Measurements from ENCODE around the gene FNIP2.

The FNIP2 gene

GRCh38 chr4:158762553-158762952 is 6.3 kb upstream of the FNIP2 start:
- DNase-seq (ENCODE audit: low spot score) = no peak

- DNase-seq (ENCODE audit: low spot score) = no peak
Measured at GRCh38 chr4:158763462-158763861, 5.4 kb upstream of the FNIP2 start.

DNA sequence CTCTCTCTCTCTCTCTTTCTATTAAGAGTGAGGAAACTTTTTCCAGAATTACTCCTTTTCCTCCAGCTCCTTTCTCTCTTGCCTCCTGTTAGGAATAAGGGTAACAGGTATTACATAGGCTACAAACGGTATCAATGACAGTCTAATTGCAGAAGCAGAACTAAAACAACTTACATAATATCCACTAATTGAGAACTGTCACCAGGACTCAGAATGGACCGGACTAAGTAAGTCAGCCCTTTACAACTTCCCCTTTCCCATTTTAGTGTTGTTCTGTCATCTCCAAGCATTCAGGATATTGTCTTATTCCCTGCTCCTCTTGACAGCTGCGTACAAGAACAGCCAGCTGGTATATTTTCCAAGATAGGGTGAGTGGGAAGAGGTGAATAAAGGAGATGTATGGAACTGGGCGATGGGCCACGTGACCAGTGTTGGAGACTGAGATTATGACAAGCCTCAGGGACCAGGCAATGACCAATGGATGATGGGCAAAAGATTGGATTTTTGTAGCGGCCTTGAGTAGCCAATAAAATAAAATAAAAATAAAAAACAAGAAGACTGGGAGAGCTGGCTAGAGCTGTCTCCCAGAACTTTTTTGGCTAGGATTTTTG is 2.3 kb upstream of the FNIP2 start:
- DNase-seq (ENCODE audit: low spot score) = no peak

GRCh38 chr4:158767451-158767850 is 1.4 kb upstream of the FNIP2 start:
- DNase-seq (ENCODE audit: low spot score) = no peak

- DNase-seq (ENCODE audit: low spot score) = no peak
Measured at GRCh38 chr4:158769175-158769921, 522 bp downstream of the FNIP2 start.

- no peak for DNase-seq (ENCODE audit: low spot score)
Measured at GRCh38 chr4:158770671-158771070, 1.8 kb downstream of the FNIP2 start.

GRCh38 chr4:158771776-158772175 is 3.0 kb downstream of the FNIP2 start:
- no peak for DNase-seq (ENCODE audit: low spot score)

DNA sequence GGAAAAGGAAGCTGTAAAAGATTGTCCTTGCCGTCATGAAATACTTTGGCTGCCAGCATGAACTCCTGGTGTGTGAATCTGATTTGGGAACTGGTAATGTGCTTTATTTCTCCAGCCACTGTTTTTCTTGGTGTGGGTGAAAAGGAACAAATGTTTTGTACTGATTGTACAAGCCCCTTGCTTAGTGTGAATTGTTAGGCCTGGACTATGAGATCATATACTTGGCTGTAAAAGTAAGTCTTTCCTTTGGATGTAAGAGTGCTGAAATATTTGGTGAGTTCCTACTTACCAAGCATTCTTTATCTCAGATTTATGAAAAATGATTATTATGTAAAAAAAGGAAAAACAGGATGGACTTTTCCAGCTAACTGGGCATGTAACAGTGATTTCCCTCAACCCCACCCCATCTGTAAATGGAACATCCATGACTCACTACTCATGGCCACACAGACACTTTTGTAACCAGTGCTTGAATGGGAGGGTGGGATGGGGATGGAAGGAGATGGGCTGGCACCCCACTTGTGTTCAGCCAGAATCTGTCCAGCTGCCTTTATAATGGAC is 6.3 kb downstream of the FNIP2 start:
- DNase-seq (ENCODE audit: low spot score) = peak; percentile 93

DNA sequence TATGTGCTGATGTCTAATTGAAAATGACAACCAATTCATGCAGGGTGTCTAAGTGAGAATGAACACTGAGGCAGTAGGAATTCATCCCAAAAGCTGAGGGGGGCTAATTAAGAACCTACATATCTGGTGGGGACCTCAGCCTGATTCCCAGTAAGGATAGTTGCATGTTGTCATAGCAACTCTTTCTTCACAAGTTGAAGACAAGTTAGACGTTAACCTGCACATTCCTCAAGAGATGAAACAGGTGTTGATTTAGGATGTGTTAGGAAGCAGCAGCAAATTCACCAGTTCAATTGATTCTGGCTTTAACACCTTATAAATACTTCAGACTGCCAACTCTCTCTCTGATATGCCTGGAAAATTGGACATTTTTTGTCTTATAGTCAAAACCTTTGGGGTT is 7.3 kb downstream of the FNIP2 start:
- DNase-seq (ENCODE audit: low spot score) = no peak

GRCh38 chr4:158777423-158778155 is 8.8 kb downstream of the FNIP2 start:
- no peak for DNase-seq (ENCODE audit: low spot score)

- no peak for DNase-seq (ENCODE audit: low spot score)
Measured at GRCh38 chr4:158778156-158778711, 9.4 kb downstream of the FNIP2 start.

DNA sequence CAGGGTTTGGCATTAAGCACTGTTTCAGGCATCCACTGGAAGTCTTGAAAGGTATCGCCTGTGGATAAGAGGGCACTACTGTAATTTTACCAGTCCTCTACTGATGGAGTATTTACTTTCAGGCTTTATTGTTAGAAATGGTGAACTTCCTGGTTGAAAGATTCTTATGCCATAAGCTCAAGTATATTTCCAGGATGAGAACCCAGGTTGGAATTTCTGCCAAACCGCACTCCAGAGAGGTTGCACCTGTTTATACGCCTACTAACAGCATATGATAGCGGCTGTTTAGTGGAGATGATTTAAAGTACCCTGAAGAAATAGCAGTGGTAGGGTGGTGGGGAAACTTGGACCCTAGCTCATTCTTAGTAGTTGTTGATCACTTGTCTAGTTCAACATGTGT is 9.9 kb downstream of the FNIP2 start:
- DNase-seq (ENCODE audit: low spot score) = no peak

GRCh38 chr4:158781963-158782362 is 13.1 kb downstream of the FNIP2 start:
- no peak for DNase-seq (ENCODE audit: low spot score)

DNA sequence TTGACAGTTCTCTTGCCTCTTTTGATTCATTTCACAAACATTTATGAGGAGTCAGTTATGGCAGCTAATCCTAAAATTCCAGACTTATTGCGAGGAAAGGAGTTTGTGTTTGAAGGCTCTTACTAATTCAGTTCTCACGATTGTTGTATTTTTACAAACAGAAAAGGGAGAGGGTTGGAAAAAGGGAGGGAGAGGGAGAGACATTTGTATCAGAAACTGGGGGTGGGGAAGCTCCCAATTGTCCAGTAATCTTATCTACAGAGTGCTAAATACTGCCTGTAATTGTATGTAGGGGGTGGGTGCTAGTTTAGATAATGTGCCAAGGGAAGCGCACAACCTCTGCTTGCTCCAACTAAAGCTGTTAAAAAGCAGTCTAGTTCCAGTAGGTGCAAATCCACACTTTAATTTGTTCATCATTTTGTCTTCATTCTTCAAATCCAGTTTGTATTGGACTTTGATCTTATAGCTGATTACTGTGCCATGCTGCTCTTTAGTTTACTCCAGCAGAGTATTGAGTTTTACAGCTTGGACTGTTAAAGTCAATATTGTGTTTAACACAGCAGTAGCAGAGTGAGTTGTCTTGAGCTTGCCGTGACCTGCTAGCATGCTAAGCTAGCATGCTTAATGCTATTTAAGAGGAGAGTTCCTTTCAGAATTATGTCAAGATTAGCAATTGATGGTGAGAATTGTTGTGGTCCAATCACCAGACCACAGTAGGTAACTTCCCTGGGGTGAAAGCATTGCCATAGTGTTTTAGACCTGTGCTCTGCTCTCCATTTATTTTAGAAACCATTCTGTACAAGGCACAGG is 13.9 kb downstream of the FNIP2 start:
- DNase-seq (ENCODE audit: low spot score) = no peak

- no peak for DNase-seq (ENCODE audit: low spot score)
Measured at GRCh38 chr4:158783785-158784184, 15.0 kb downstream of the FNIP2 start.

DNA sequence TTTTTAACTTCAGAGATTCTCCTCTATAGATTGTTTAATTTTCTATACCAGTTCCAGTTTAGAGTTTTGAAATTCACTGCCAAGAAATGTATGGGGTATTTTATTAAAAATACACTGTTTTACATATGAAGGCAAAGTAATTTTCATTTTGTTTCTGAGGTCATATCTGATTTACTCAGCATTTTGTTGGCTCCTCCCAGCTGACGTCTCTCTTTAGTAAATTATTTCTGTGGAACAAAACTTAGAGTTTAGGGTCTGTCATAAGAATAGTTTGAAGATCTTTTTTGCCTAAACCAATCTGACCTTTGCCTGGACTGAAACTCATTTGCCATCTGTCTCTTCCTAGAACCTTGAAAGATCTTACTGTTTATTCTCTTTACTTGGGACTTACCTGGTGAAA is 16.9 kb downstream of the FNIP2 start:
- DNase-seq (ENCODE audit: low spot score) = no peak

DNA sequence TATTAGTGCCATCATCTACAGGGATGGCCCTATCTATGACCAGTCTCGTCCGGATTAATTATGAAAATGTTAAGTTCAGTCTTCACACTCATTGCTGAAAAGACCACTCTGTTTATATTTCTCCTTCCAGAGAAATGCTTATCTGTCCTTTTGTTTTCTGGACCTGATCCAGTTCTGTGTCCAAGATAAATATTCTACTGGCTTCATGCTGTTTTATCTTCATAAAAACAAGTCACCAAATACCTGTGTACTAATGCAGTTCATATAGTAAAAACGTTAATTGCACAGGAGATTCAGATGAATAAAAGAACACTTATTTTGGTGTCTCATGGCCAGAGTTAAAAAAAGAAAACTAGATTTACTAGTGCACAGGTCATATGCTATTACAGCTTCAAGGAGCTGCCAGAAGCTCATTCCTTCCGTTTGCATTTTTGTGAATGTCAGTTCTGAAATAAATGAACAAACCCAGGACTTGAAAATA is 17.3 kb downstream of the FNIP2 start:
- DNase-seq (ENCODE audit: low spot score) = no peak

- no peak for DNase-seq (ENCODE audit: low spot score)
Measured at GRCh38 chr4:158786955-158787354, 18.1 kb downstream of the FNIP2 start.

DNA sequence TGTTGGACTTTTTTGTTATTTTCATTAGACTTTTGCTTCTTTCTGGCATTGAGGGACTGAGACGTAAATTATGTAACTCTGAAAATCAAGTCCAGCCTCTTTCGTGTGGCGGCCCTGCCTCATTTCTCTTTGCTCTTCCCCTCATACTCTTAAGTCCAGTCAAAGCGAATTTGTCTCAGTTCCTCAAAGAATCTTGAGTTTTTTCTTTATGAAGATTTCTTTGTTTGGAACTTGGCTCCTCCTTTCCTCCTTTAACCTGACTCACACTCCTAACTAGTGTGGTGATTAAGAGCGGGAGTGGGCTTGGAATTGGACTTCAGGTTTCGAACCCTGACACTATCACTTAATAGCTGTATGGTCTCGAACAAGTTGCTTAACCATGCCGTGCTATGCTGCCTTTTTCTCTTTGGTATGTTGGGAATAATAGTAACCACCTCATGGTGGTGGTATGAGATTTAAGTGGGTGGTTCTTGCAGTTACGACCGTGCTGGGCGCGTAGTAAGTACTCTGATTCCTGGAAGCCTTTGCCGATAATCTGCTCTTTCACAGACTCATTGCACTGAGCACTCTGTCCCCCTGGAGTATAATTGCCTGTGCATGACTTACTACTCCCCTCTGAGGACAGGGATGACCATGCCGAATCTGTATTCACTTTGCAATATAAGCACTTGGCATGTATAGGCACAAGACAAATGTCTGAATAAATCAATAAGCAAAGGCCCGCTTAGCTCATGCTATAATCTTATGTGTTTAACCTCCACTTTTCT is 19.1 kb downstream of the FNIP2 start:
- no peak for DNase-seq (ENCODE audit: low spot score)

- no peak for DNase-seq (ENCODE audit: low spot score)
Measured at GRCh38 chr4:158788516-158788915, 19.7 kb downstream of the FNIP2 start.

- DNase-seq (ENCODE audit: low spot score) = no peak
Measured at GRCh38 chr4:158789853-158790252, 21.0 kb downstream of the FNIP2 start.

Data from globus pallidus (tissue), 1 donor.